Memory B cell (primary cell): ENCODE data around the gene GCG.

ENCODE experiments used
- ATAC-seq: fragments of 150-1000 bp; cut with Tn5 transposase; 2 replicates; pipeline ENCODE4 v1.10.0; 2021; ENCODE audit warnings: low read depth, mild to moderate bottlenecking, moderate library complexity
- DNase-seq, 2 donors: peaks; one replicate each; pipeline ENCODE4 v3.0.0; 2022; ENCODE audit warnings: low spot score in 2 of 2
- H3K27ac Mint-ChIP-seq: one replicate; pipeline ENCODE4 v1.8.0; 2022; ENCODE audit warnings: mild to moderate bottlenecking, moderate library complexity, mixed read lengths
- H3K27me3 Mint-ChIP-seq: one replicate; pipeline ENCODE4 v1.8.0; 2022; ENCODE audit warnings: mixed read lengths
- H3K36me3 Mint-ChIP-seq: one replicate; pipeline ENCODE4 v1.8.0; 2022; ENCODE audit warnings: mild to moderate bottlenecking, mixed read lengths
- H3K4me1 Mint-ChIP-seq: one replicate; pipeline ENCODE4 v1.8.0; 2022; ENCODE audit warnings: mixed read lengths
- H3K4me3 Mint-ChIP-seq: one replicate; pipeline ENCODE4 v1.8.0; 2022; ENCODE audit warnings: mild to moderate bottlenecking, moderate library complexity, mixed read lengths
- H3K9me3 Mint-ChIP-seq: one replicate; pipeline ENCODE4 v1.8.0; 2022; ENCODE audit warnings: mixed read lengths

The GCG gene

GRCh38 chr2:162152147-162152546 is at the start of gene GCG:
GCG (minus strand) TSS chr2:162152247; CDS start chr2:162149178, 3,069 bp downstream.
- Mint-ChIP-seq H3K4me3 (no peak within 1 kb of the TSS), H3K4me1 (peaks cover 4% of the 10 kb centered on the region), H3K9me3 (no peaks in the 10 kb centered on the region), H3K36me3 (no peaks in the 10 kb centered on the region), H3K27me3 (no peaks in the 10 kb centered on the region), H3K27ac (no peak within 1 kb of the TSS)
- ATAC-seq, result no peak
- no peak for DNase-seq

- DNase-seq (no peak), ATAC-seq (no peak)
- Mint-ChIP-seq H3K36me3 (no peaks in the 10 kb centered on the region), H3K27me3 (peaks cover 6% of the 10 kb centered on the region), H3K4me3 (no peak overlapping the region), H3K4me1 (no peaks in the 10 kb centered on the region), H3K27ac (no peak overlapping the region), H3K9me3 (no peaks in the 10 kb centered on the region)
Observed at GRCh38 chr2:162200636-162201035, 48.6 kb upstream of the GCG start.

- no peaks in the 10 kb centered on the region for H3K36me3 Mint-ChIP-seq
- no peak for ATAC-seq
Observed at GRCh38 chr2:162199913-162200312, 47.9 kb upstream of the GCG start.

GRCh38 chr2:162198239-162198638 is 46.2 kb upstream of the GCG start:
- ATAC-seq (no peak), DNase-seq (no peak)
- H3K4me1 Mint-ChIP-seq, result no peaks in the 10 kb centered on the region
- H3K27ac Mint-ChIP-seq, result no peak overlapping the region
- peaks cover 3% of the 10 kb centered on the region for H3K27me3 Mint-ChIP-seq
- no peaks in the 10 kb centered on the region for H3K9me3 Mint-ChIP-seq
- no peak overlapping the region for H3K4me3 Mint-ChIP-seq
- no peaks in the 10 kb centered on the region for H3K36me3 Mint-ChIP-seq

More at GRCh38 chr2:162199913-162200312, 47.9 kb upstream of the GCG start:
- no peak for DNase-seq
- Mint-ChIP-seq H3K27ac (no peak overlapping the region), H3K4me3 (no peak overlapping the region), H3K4me1 (no peaks in the 10 kb centered on the region), H3K27me3 (peaks cover 6% of the 10 kb centered on the region), H3K9me3 (no peaks in the 10 kb centered on the region)

- DNase-seq (no peak), ATAC-seq (no peak)
- H3K9me3 Mint-ChIP-seq, result no peaks in the 10 kb centered on the region
- H3K27me3 Mint-ChIP-seq, result peaks cover 9% of the 10 kb centered on the region
- H3K4me3 Mint-ChIP-seq, result no peak overlapping the region
- no peaks in the 10 kb centered on the region for H3K4me1 Mint-ChIP-seq
- H3K27ac Mint-ChIP-seq, result no peak overlapping the region
- H3K36me3 Mint-ChIP-seq, result no peaks in the 10 kb centered on the region
Observed at GRCh38 chr2:162197069-162197825, 45.2 kb upstream of the GCG start.

GRCh38 chr2:162196638-162197037 is 44.6 kb upstream of the GCG start:
- H3K27me3 Mint-ChIP-seq, result peaks cover 14% of the 10 kb centered on the region
- H3K4me3 Mint-ChIP-seq, result no peak overlapping the region

GRCh38 chr2:162188451-162188850 is 36.4 kb upstream of the GCG start:
- no peaks in the 10 kb centered on the region for H3K4me1 Mint-ChIP-seq
- no peaks in the 10 kb centered on the region for H3K36me3 Mint-ChIP-seq
- no peak overlapping the region for H3K4me3 Mint-ChIP-seq

More at GRCh38 chr2:162196638-162197037, 44.6 kb upstream of the GCG start:
- Mint-ChIP-seq H3K27ac (no peak overlapping the region), H3K4me1 (no peaks in the 10 kb centered on the region), H3K36me3 (no peaks in the 10 kb centered on the region), H3K9me3 (no peaks in the 10 kb centered on the region)
- no peak for ATAC-seq
- DNase-seq, result no peak

GRCh38 chr2:162185541-162186232 is 33.6 kb upstream of the GCG start:
- H3K9me3 Mint-ChIP-seq, result no peaks in the 10 kb centered on the region
- H3K27ac Mint-ChIP-seq, result no peak overlapping the region
- H3K36me3 Mint-ChIP-seq, result no peaks in the 10 kb centered on the region
- H3K27me3 Mint-ChIP-seq, result peaks cover 4% of the 10 kb centered on the region
- DNase-seq (no peak), ATAC-seq (no peak)
- no peak overlapping the region for H3K4me3 Mint-ChIP-seq
- H3K4me1 Mint-ChIP-seq, result no peaks in the 10 kb centered on the region

More at GRCh38 chr2:162188451-162188850, 36.4 kb upstream of the GCG start:
- Mint-ChIP-seq H3K9me3 (no peaks in the 10 kb centered on the region), H3K27me3 (peaks cover 13% of the 10 kb centered on the region), H3K27ac (no peak overlapping the region)
- DNase-seq, result no peak
- no peak for ATAC-seq

- Mint-ChIP-seq H3K4me1 (no peaks in the 10 kb centered on the region), H3K4me3 (no peak overlapping the region), H3K9me3 (no peaks in the 10 kb centered on the region), H3K36me3 (no peaks in the 10 kb centered on the region), H3K27me3 (peaks cover 6% of the 10 kb centered on the region), H3K27ac (no peak overlapping the region)
- no peak for ATAC-seq
- no peak for DNase-seq
Observed at GRCh38 chr2:162184821-162185450, 32.9 kb upstream of the GCG start.

- no peak overlapping the region for H3K4me3 Mint-ChIP-seq
- no peak for DNase-seq
Observed at GRCh38 chr2:162184359-162184758, 32.3 kb upstream of the GCG start.

GRCh38 chr2:162182395-162182794 is 30.3 kb upstream of the GCG start:
- DNase-seq, result no peak
- Mint-ChIP-seq H3K36me3 (no peaks in the 10 kb centered on the region), H3K9me3 (no peaks in the 10 kb centered on the region), H3K27me3 (peaks cover 10% of the 10 kb centered on the region), H3K27ac (no peak overlapping the region), H3K4me3 (no peak overlapping the region), H3K4me1 (no peaks in the 10 kb centered on the region)
- ATAC-seq, result no peak

More at GRCh38 chr2:162184359-162184758, 32.3 kb upstream of the GCG start:
- H3K4me1 Mint-ChIP-seq, result no peaks in the 10 kb centered on the region
- H3K27me3 Mint-ChIP-seq, result peaks cover 6% of the 10 kb centered on the region
- no peak for ATAC-seq
- H3K36me3 Mint-ChIP-seq, result no peaks in the 10 kb centered on the region
- no peaks in the 10 kb centered on the region for H3K9me3 Mint-ChIP-seq
- no peak overlapping the region for H3K27ac Mint-ChIP-seq

- ATAC-seq (no peak), DNase-seq (no peak)
- Mint-ChIP-seq H3K9me3 (no peaks in the 10 kb centered on the region), H3K36me3 (no peaks in the 10 kb centered on the region), H3K4me1 (no peaks in the 10 kb centered on the region), H3K4me3 (no peak overlapping the region), H3K27me3 (peaks cover 12% of the 10 kb centered on the region), H3K27ac (no peak overlapping the region)
Observed at GRCh38 chr2:162177301-162177700, 25.3 kb upstream of the GCG start.

- no peaks in the 10 kb centered on the region for H3K36me3 Mint-ChIP-seq
- ATAC-seq (no peak), DNase-seq (no peak)
- no peak overlapping the region for H3K27ac Mint-ChIP-seq
- peaks cover 2% of the 10 kb centered on the region for H3K4me1 Mint-ChIP-seq
- peaks cover 11% of the 10 kb centered on the region for H3K27me3 Mint-ChIP-seq
- no peaks in the 10 kb centered on the region for H3K9me3 Mint-ChIP-seq
- no peak overlapping the region for H3K4me3 Mint-ChIP-seq
Observed at GRCh38 chr2:162175714-162176113, 23.7 kb upstream of the GCG start.

- peaks cover 2% of the 10 kb centered on the region for H3K4me1 Mint-ChIP-seq
- no peaks in the 10 kb centered on the region for H3K36me3 Mint-ChIP-seq
- H3K27me3 Mint-ChIP-seq, result peaks cover 7% of the 10 kb centered on the region
- no peak for DNase-seq
- no peaks in the 10 kb centered on the region for H3K9me3 Mint-ChIP-seq
- ATAC-seq, result no peak
- H3K27ac Mint-ChIP-seq, result no peak overlapping the region
- H3K4me3 Mint-ChIP-seq, result no peak overlapping the region
Observed at GRCh38 chr2:162174746-162175145, 22.7 kb upstream of the GCG start.
